Stimulated activated CD8-positive, alpha-beta memory T cell treated with anti-CD3 and anti-CD28 coated beads, Interleukin-15, amount 100 ng/mL, for 1 hour (primary cell): ENCODE measurements around the gene RAB33B.
"Not testable (repeated sequence)": the region's sequence is repeated elsewhere in the genome, so short reads cannot be mapped to it uniquely, and the experiment has no call there.

Experiments
- DNase-seq: peaks from one replicate; pipeline ENCODE4 v3.0.0-alpha.2; 2020; ENCODE audit warnings: low read depth

The RAB33B gene

GRCh38 chr4:139454111-139455045 is at the start of gene RAB33B:
Gene RAB33B (plus strand): TSS chr4:139454121. CDS start chr4:139454196, 75 bp downstream.
- DNase-seq = no peak

GRCh38 chr4:139410312-139410711 is 43.6 kb upstream of the RAB33B start:
- DNase-seq = no peak

- not testable (repeated sequence) for DNase-seq
Observed at GRCh38 chr4:139414671-139415210, 39.2 kb upstream of the RAB33B start.

GRCh38 chr4:139416073-139416673 is 37.7 kb upstream of the RAB33B start:
- no peak for DNase-seq

GRCh38 chr4:139419388-139419914 is 34.5 kb upstream of the RAB33B start:
- no peak for DNase-seq

- DNase-seq = no peak
Observed at GRCh38 chr4:139420652-139421051, 33.3 kb upstream of the RAB33B start.

GRCh38 chr4:139436122-139436521 is 17.8 kb upstream of the RAB33B start:
- no peak for DNase-seq

GRCh38 chr4:139438141-139438540 is 15.8 kb upstream of the RAB33B start:
- no peak for DNase-seq

GRCh38 chr4:139441029-139441428 is 12.9 kb upstream of the RAB33B start:
- DNase-seq = no peak

- no peak for DNase-seq
Observed at GRCh38 chr4:139443661-139444060, 10.3 kb upstream of the RAB33B start.

- DNase-seq = not testable (repeated sequence)
Observed at GRCh38 chr4:139444881-139445280, 9.0 kb upstream of the RAB33B start.

- not testable (repeated sequence) for DNase-seq
Observed at GRCh38 chr4:139447078-139447477, 6.8 kb upstream of the RAB33B start.

- no peak for DNase-seq
Observed at GRCh38 chr4:139450586-139450985, 3.3 kb upstream of the RAB33B start.

GRCh38 chr4:139451997-139452396 is 1.9 kb upstream of the RAB33B start:
- no peak for DNase-seq

GRCh38 chr4:139453041-139453370 is 915 bp upstream of the RAB33B start:
- peak; percentile 35 for DNase-seq

GRCh38 chr4:139453371-139454110 is 380 bp upstream of the RAB33B start:
- DNase-seq = peak; percentile 93

GRCh38 chr4:139455126-139455538 is 1.2 kb downstream of the RAB33B start:
- no peak for DNase-seq

GRCh38 chr4:139457318-139457717 is 3.4 kb downstream of the RAB33B start:
- DNase-seq = no peak

- no peak for DNase-seq
Observed at GRCh38 chr4:139458543-139458942, 4.6 kb downstream of the RAB33B start.

- no peak for DNase-seq
Observed at GRCh38 chr4:139458999-139459398, 5.1 kb downstream of the RAB33B start.

- DNase-seq = no peak
Observed at GRCh38 chr4:139460565-139460964, 6.6 kb downstream of the RAB33B start.

- DNase-seq = no peak
Observed at GRCh38 chr4:139461022-139461628, 7.2 kb downstream of the RAB33B start.
